Measurements from ENCODE around the gene FRMPD4. TPM values are rescaled to one million over a fixed set of nuclear protein-coding genes. Genes with fewer than 3 reads are reported as not detected.

FRMPD4 gene
- total RNA-seq, 2 experiments from 2014 or later, result not detected

- Mint-ChIP-seq H3K9me3 (no peaks in the 10 kb centered on the region), H3K27me3 (ENCODE audit: low read depth) (no peaks in the 10 kb centered on the region), H3K36me3 (ENCODE audit: low read depth) (no peaks in the 10 kb centered on the region), H3K27ac (no peak overlapping the region), H3K4me3 (no peak overlapping the region), H3K4me1 (ENCODE audit: low read depth) (no peaks in the 10 kb centered on the region)
- DNase-seq, result no peak
- intact Hi-C loops (cut with micrococcal nuclease), result no loop called here
- CTCF ChIA-PET, result no interaction called here
Observed at GRCh38 chrX:12690646-12691045, 552.4 kb downstream of the FRMPD4 start.

DNA sequence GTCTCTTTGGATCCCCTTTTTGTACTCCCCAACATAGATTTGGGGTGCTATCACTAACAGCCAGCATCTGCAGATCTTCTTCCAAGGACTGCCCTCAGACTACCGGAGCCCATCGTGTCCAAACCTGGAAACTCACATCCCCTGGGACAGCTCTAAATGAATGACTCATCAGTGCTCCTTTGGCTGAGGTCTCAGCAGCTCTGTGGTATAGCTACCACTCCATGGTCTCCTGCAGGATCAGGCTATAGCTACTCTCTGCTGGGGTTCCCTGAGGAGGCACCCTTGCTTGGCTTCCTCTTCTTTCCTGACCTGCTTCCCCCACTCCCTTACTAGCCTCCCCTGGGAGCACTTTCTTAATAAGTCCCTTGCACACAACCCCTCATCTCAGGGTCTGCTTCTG is 555.5 kb downstream of the FRMPD4 start:
- no peak overlapping the region for H3K4me3 Mint-ChIP-seq
- no peaks in the 10 kb centered on the region for H3K4me1 Mint-ChIP-seq (ENCODE audit: low read depth)
- intact Hi-C loops (cut with micrococcal nuclease), result no loop called here
- H3K36me3 Mint-ChIP-seq (ENCODE audit: low read depth), result no peaks in the 10 kb centered on the region
- H3K9me3 Mint-ChIP-seq, result no peaks in the 10 kb centered on the region
- H3K27me3 Mint-ChIP-seq (ENCODE audit: low read depth), result no peaks in the 10 kb centered on the region
- no peak overlapping the region for H3K27ac Mint-ChIP-seq
- DNase-seq, result no peak
- CTCF ChIA-PET, result no interaction called here

- CTCF ChIA-PET, result interaction anchor here (0.8 to 2.0 kb wide), 4 partner anchors 11 to 620 kb away, joined by 3 to 9 read pairs (median 4); no protein-coding TSS in a partner anchor
- H3K4me3 Mint-ChIP-seq, result no peak overlapping the region
- H3K9me3 Mint-ChIP-seq, result no peaks in the 10 kb centered on the region
- no peak for DNase-seq
- H3K4me1 Mint-ChIP-seq (ENCODE audit: low read depth), result peaks cover 2% of the 10 kb centered on the region
- H3K27me3 Mint-ChIP-seq (ENCODE audit: low read depth), result no peaks in the 10 kb centered on the region
- intact Hi-C loops (cut with micrococcal nuclease), result loop anchor here (1.0 to 10.0 kb wide), 5 partner anchors 123 to 1167 kb away; no protein-coding TSS in a partner anchor
- H3K36me3 Mint-ChIP-seq (ENCODE audit: low read depth), result no peaks in the 10 kb centered on the region
- no peak overlapping the region for H3K27ac Mint-ChIP-seq
Observed at GRCh38 chrX:12700745-12701144, 562.5 kb downstream of the FRMPD4 start.

- peak; percentile 58 for DNase-seq
- Mint-ChIP-seq H3K27ac (no peak overlapping the region), H3K9me3 (no peaks in the 10 kb centered on the region), H3K4me3 (no peak overlapping the region), H3K4me1 (ENCODE audit: low read depth) (peaks cover 2% of the 10 kb centered on the region), H3K36me3 (ENCODE audit: low read depth) (no peaks in the 10 kb centered on the region), H3K27me3 (ENCODE audit: low read depth) (no peaks in the 10 kb centered on the region)
- CTCF ChIA-PET, result interaction anchor here (0.8 to 2.0 kb wide), 12 partner anchors 11 to 621 kb away, joined by 3 to 9 read pairs (median 3); no protein-coding TSS in a partner anchor
- intact Hi-C loops (cut with micrococcal nuclease), result loop anchor here (1.0 to 10.0 kb wide), 6 partner anchors 124 to 1168 kb away; no protein-coding TSS in a partner anchor
Observed at GRCh38 chrX:12701628-12702027, 563.4 kb downstream of the FRMPD4 start.

- CTCF ChIA-PET, result interaction anchor here (1.1 to 1.5 kb wide), 4 partner anchors 54 to 131 kb away, joined by 3 to 4 read pairs (median 3); no protein-coding TSS in a partner anchor
- Mint-ChIP-seq H3K36me3 (ENCODE audit: low read depth) (no peaks in the 10 kb centered on the region), H3K27me3 (ENCODE audit: low read depth) (no peaks in the 10 kb centered on the region), H3K4me1 (ENCODE audit: low read depth) (peaks cover 2% of the 10 kb centered on the region), H3K9me3 (no peaks in the 10 kb centered on the region), H3K27ac (no peak overlapping the region), H3K4me3 (no peak overlapping the region)
- intact Hi-C loops (cut with micrococcal nuclease), result loop anchor here (1.0 to 10.0 kb wide), 4 partner anchors 125 to 928 kb away; no protein-coding TSS in a partner anchor
- DNase-seq, result peak; percentile 28
Observed at GRCh38 chrX:12702509-12703091, 564.3 kb downstream of the FRMPD4 start.

- H3K27ac Mint-ChIP-seq, result no peak overlapping the region
- no peaks in the 10 kb centered on the region for H3K36me3 Mint-ChIP-seq (ENCODE audit: low read depth)
- no peaks in the 10 kb centered on the region for H3K27me3 Mint-ChIP-seq (ENCODE audit: low read depth)
- CTCF ChIA-PET, result interaction anchor here (0.7 to 1.2 kb wide), 2 partner anchors 66 to 280 kb away, joined by 3 to 9 read pairs; no protein-coding TSS in a partner anchor
- H3K4me1 Mint-ChIP-seq (ENCODE audit: low read depth), result peaks cover 2% of the 10 kb centered on the region
- intact Hi-C loops (cut with micrococcal nuclease), result loop anchor here (5.0 to 10.0 kb wide), 3 partner anchors 127 to 930 kb away; no protein-coding TSS in a partner anchor
- no peak overlapping the region for H3K4me3 Mint-ChIP-seq
- H3K9me3 Mint-ChIP-seq, result no peaks in the 10 kb centered on the region
- no peak for DNase-seq
Observed at GRCh38 chrX:12704706-12705105, 566.4 kb downstream of the FRMPD4 start.

- Mint-ChIP-seq H3K9me3 (no peaks in the 10 kb centered on the region), H3K4me3 (no peak overlapping the region), H3K4me1 (ENCODE audit: low read depth) (no peaks in the 10 kb centered on the region), H3K27ac (no peak overlapping the region), H3K36me3 (ENCODE audit: low read depth) (no peaks in the 10 kb centered on the region), H3K27me3 (ENCODE audit: low read depth) (no peaks in the 10 kb centered on the region)
- intact Hi-C loops (cut with micrococcal nuclease), result loop anchor here (1.0 to 10.0 kb wide), 4 partner anchors 62 to 934 kb away; no protein-coding TSS in a partner anchor
- DNase-seq, result peak; percentile 56
- CTCF ChIA-PET, result interaction anchor here (0.8 to 2.7 kb wide), 2 partner anchors 61 to 194 kb away, joined by 3 to 11 read pairs; no protein-coding TSS in a partner anchor
Observed at GRCh38 chrX:12709047-12709446, 570.8 kb downstream of the FRMPD4 start.

GRCh38 chrX:12711435-12712040 is 573.3 kb downstream of the FRMPD4 start:
- no peaks in the 10 kb centered on the region for H3K27me3 Mint-ChIP-seq (ENCODE audit: low read depth)
- CTCF ChIA-PET, result interaction anchor here (0.7 kb wide), 1 partner anchor 61 kb away, joined by 3 read pairs; no protein-coding TSS in a partner anchor
- intact Hi-C loops (cut with micrococcal nuclease), result no loop called here
- H3K27ac Mint-ChIP-seq, result no peak overlapping the region
- no peaks in the 10 kb centered on the region for H3K36me3 Mint-ChIP-seq (ENCODE audit: low read depth)
- no peak for DNase-seq
- H3K4me3 Mint-ChIP-seq, result no peak overlapping the region
- no peaks in the 10 kb centered on the region for H3K9me3 Mint-ChIP-seq
- no peaks in the 10 kb centered on the region for H3K4me1 Mint-ChIP-seq (ENCODE audit: low read depth)

GRCh38 chrX:12716574-12716973 is 578.3 kb downstream of the FRMPD4 start:
- CTCF ChIA-PET, result interaction anchor here (0.9 kb wide), 1 partner anchor 10 kb away, joined by 3 read pairs; no protein-coding TSS in a partner anchor
- no peaks in the 10 kb centered on the region for H3K4me1 Mint-ChIP-seq (ENCODE audit: low read depth)
- no peaks in the 10 kb centered on the region for H3K36me3 Mint-ChIP-seq (ENCODE audit: low read depth)
- DNase-seq, result no peak
- H3K27ac Mint-ChIP-seq, result no peak overlapping the region
- H3K27me3 Mint-ChIP-seq (ENCODE audit: low read depth), result no peaks in the 10 kb centered on the region
- H3K9me3 Mint-ChIP-seq, result no peaks in the 10 kb centered on the region
- H3K4me3 Mint-ChIP-seq, result no peak overlapping the region
- intact Hi-C loops (cut with micrococcal nuclease), result no loop called here

DNA sequence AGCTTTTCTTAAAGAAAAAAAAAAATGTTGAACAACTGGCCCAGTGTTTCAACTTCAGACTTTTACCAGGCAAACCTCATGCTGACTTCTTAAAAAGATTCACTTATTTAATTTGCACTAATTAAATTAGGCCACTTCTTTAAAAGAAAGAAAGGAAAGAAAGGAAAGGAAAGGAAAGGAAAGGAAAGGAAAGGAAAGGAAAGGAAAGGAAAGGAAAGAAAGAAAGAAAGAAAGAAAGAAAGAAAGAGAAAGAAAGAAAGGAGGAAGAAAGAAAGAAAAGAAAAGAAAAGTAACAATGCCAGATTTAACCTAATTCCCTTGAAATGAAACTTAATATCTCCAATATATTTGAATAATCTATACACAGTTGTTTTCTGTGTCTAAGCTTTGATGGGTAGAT is 581.6 kb downstream of the FRMPD4 start:
- DNase-seq, result no peak
- CTCF ChIA-PET, result no interaction called here
- H3K27me3 Mint-ChIP-seq (ENCODE audit: low read depth), result no peaks in the 10 kb centered on the region
- no peak overlapping the region for H3K4me3 Mint-ChIP-seq
- H3K9me3 Mint-ChIP-seq, result no peaks in the 10 kb centered on the region
- H3K27ac Mint-ChIP-seq, result no peak overlapping the region
- intact Hi-C loops (cut with micrococcal nuclease), result no loop called here
- H3K36me3 Mint-ChIP-seq (ENCODE audit: low read depth), result no peaks in the 10 kb centered on the region
- H3K4me1 Mint-ChIP-seq (ENCODE audit: low read depth), result no peaks in the 10 kb centered on the region

- Mint-ChIP-seq H3K27me3 (ENCODE audit: low read depth) (no peaks in the 10 kb centered on the region), H3K9me3 (no peaks in the 10 kb centered on the region)
Observed at GRCh38 chrX:12721042-12721441, 582.8 kb downstream of the FRMPD4 start.

GRCh38 chrX:12722314-12722713 is 584.0 kb downstream of the FRMPD4 start:
- intact Hi-C loops (cut with micrococcal nuclease), result no loop called here
- Mint-ChIP-seq H3K9me3 (no peaks in the 10 kb centered on the region), H3K4me1 (ENCODE audit: low read depth) (no peaks in the 10 kb centered on the region), H3K27ac (no peak overlapping the region), H3K4me3 (no peak overlapping the region), H3K27me3 (ENCODE audit: low read depth) (no peaks in the 10 kb centered on the region), H3K36me3 (ENCODE audit: low read depth) (no peaks in the 10 kb centered on the region)
- CTCF ChIA-PET, result no interaction called here
- no peak for DNase-seq

More at GRCh38 chrX:12721042-12721441, 582.8 kb downstream of the FRMPD4 start:
- no peak for DNase-seq
- Mint-ChIP-seq H3K27ac (no peak overlapping the region), H3K36me3 (ENCODE audit: low read depth) (no peaks in the 10 kb centered on the region), H3K4me3 (no peak overlapping the region), H3K4me1 (ENCODE audit: low read depth) (no peaks in the 10 kb centered on the region)
- intact Hi-C loops (cut with micrococcal nuclease), result no loop called here
- CTCF ChIA-PET, result interaction anchor here (1.0 kb wide), 1 partner anchor 50 kb away, joined by 3 read pairs; no protein-coding TSS in a partner anchor
